Measurements from ENCODE around the gene CENPX. TPM values are rescaled to one million over a fixed set of nuclear protein-coding genes. Genes with fewer than 3 reads are reported as not detected.

Gene CENPX
- total and polyA plus RNA-seq, 2 donors (not counting 3 experiments of a cell fraction or from before 2014, with no cell fraction given) = 56.2 to 67.2 TPM

- dilution Hi-C loops (cut with MboI; ENCODE audit: extremely low pct_ligation_motif_present, low sequenced_read_pairs) (no loop called here), intact Hi-C loops (cut with micrococcal nuclease) (no loop called here)
- Histone ChIP-seq H3K4me2 (ENCODE audit: insufficient read depth, low read length) (peak overlapping the region; percentile 78), H3K9me3 (replicated peaks; ENCODE audit: control insufficient read depth, insufficient read depth, low read length) (no peaks in the 10 kb centered on the region), H3K4me3 (replicated peaks in 1 of 3; ENCODE audit: insufficient read depth in 1 of 3, low read depth in 1 of 3, low read length in 3 of 3) (peak overlapping the region; percentile 55 to 82 (median 76)), H3K9ac (replicated peaks; ENCODE audit: extremely low read depth, insufficient read depth, low read length) (peak overlapping the region; percentile 77), H3K36me3 (ENCODE audit: control insufficient read depth in 2 of 2, extremely low read depth in 1 of 2, insufficient read depth in 2 of 2, low read length in 2 of 2) (peaks cover 0 to 21% of the 10 kb centered on the region in 2 experiments), H3K27ac (ENCODE audit: insufficient read depth, low read depth, low read length) (no peak overlapping the region), H2AFZ (ENCODE audit: low read depth, low read length) (no peak overlapping the region), H3K4me1 (ENCODE audit: control insufficient read depth, extremely low read depth, insufficient read depth, low read length) (peaks cover 15% of the 10 kb centered on the region), H3K27me3 (ENCODE audit: control insufficient read depth in 2 of 2, insufficient read depth in 2 of 2, low read length in 2 of 2) (no peaks in the 10 kb centered on the region), H3K9me1 (replicated peaks; ENCODE audit: control insufficient read depth, extremely low read depth, insufficient read depth, low read length) (no peaks in the 10 kb centered on the region), H4K20me1 (replicated peaks; ENCODE audit: control insufficient read depth, extremely low read depth, insufficient read depth, low read length) (no peaks in the 10 kb centered on the region), H3K79me2 (ENCODE audit: control insufficient read depth, insufficient read depth, low read length) (peaks cover 14% of the 10 kb centered on the region)
- ChIA-PET CTCF (interaction anchor here (0.6 to 1.1 kb wide), 4 partner anchors 9 to 34 kb away, joined by 3 to 6 read pairs (median 4); partner anchors contain the start of gene DCXR), POLR2A (interaction anchor here (0.6 kb wide), 1 partner anchor 119 kb away, joined by 3 read pairs; no protein-coding TSS in a partner anchor)
- TSS peak; percentile 32 for BruUV-seq (replicated peaks)
- DNase-seq (ENCODE audit: low read depth, low spot score) (no peak), FAIRE-seq (no peak)
- TF ChIP-seq MYC (IDR thresholded peaks at IDR 0.05; ENCODE audit: low read depth, low read length) = no peak
- TF ChIP-seq EZH2 (IDR thresholded peaks at IDR 0.05; ENCODE audit: borderline replicate concordance, low read depth, low read length, severe bottlenecking) = no peak
These were observed 41.9 kb upstream of the CENPX start for GRCh38 chr17:82064433-82065192.

- H2AFZ ChIP-seq (ENCODE audit: low read depth, low read length) = no peak overlapping the region
These were observed 41.0 kb upstream of the CENPX start for GRCh38 chr17:82063424-82064415.

More at GRCh38 chr17:82063424-82064415, 41.0 kb upstream of the CENPX start:
- Histone ChIP-seq H3K4me1 (ENCODE audit: control insufficient read depth, extremely low read depth, insufficient read depth, low read length) (peaks cover 15% of the 10 kb centered on the region), H3K4me2 (ENCODE audit: insufficient read depth, low read length) (peak overlapping the region; percentile 78), H3K27me3 (ENCODE audit: control insufficient read depth in 2 of 2, insufficient read depth in 2 of 2, low read length in 2 of 2) (no peaks in the 10 kb centered on the region), H3K9me3 (replicated peaks; ENCODE audit: control insufficient read depth, insufficient read depth, low read length) (no peaks in the 10 kb centered on the region), H3K9ac (replicated peaks; ENCODE audit: extremely low read depth, insufficient read depth, low read length) (no peak overlapping the region), H3K36me3 (ENCODE audit: control insufficient read depth in 2 of 2, extremely low read depth in 1 of 2, insufficient read depth in 2 of 2, low read length in 2 of 2) (peaks cover 0 to 23% of the 10 kb centered on the region in 2 experiments), H3K27ac (ENCODE audit: insufficient read depth, low read depth, low read length) (no peak overlapping the region), H4K20me1 (replicated peaks; ENCODE audit: control insufficient read depth, extremely low read depth, insufficient read depth, low read length) (no peaks in the 10 kb centered on the region), H3K79me2 (ENCODE audit: control insufficient read depth, insufficient read depth, low read length) (peaks cover 14% of the 10 kb centered on the region), H3K4me3 (replicated peaks in 1 of 3; ENCODE audit: insufficient read depth in 1 of 3, low read depth in 1 of 3, low read length in 3 of 3) (no peak overlapping the region), H3K9me1 (replicated peaks; ENCODE audit: control insufficient read depth, extremely low read depth, insufficient read depth, low read length) (no peaks in the 10 kb centered on the region)
- TF ChIP-seq MYC (IDR thresholded peaks at IDR 0.05; ENCODE audit: low read depth, low read length) (no peak), POLR2AphosphoS5 (IDR thresholded peaks at IDR 0.05; ENCODE audit: insufficient read depth, low read depth, low read length) (no peak), EZH2 (IDR thresholded peaks at IDR 0.05; ENCODE audit: borderline replicate concordance, low read depth, low read length, severe bottlenecking) (no peak), MAX (IDR thresholded peaks at IDR 0.05; ENCODE audit: insufficient read depth, insufficient read length) (no peak), POLR2A (IDR thresholded peaks at IDR 0.05; ENCODE audit: low read depth, low read length) (no peak), GATA2 (IDR thresholded peaks at IDR 0.05; ENCODE audit: insufficient read depth, insufficient read length, low read depth, low read length) (no peak), JUN (IDR thresholded peaks at IDR 0.05; ENCODE audit: borderline replicate concordance, insufficient read depth, insufficient read length, low read depth) (no peak), CTCF (IDR thresholded peaks at IDR 0.05; ENCODE audit: extremely low read depth in 1 of 2, insufficient read depth in 1 of 2, low read depth in 1 of 2, low read length in 2 of 2) (no peak), FOS (IDR thresholded peaks at IDR 0.05; ENCODE audit: borderline replicate concordance, insufficient read depth, low read length) (no peak)
- intact Hi-C loops (cut with micrococcal nuclease) (no loop called here), dilution Hi-C loops (cut with MboI; ENCODE audit: extremely low pct_ligation_motif_present, low sequenced_read_pairs) (no loop called here)
- no peak for FAIRE-seq
- no peak for DNase-seq (ENCODE audit: low read depth, low spot score)
- BruUV-seq (replicated peaks) = no TSS peak
- CTCF ChIA-PET = interaction anchor here (0.6 to 1.2 kb wide), 4 partner anchors 8 to 104 kb away, joined by 3 to 4 read pairs (median 4); no protein-coding TSS in a partner anchor
- POLR2A ChIA-PET = no interaction called here
